CD14-positive monocyte (primary cell): ENCODE results near the gene TREML2. TPM values are rescaled to one million over a fixed set of nuclear protein-coding genes. Genes with fewer than 3 reads are reported as not detected.
"Not testable (repeated sequence)": the region's sequence is repeated elsewhere in the genome, so short reads cannot be mapped to it uniquely, and the experiment has no call there.

Experiments
- DNase-seq, 3 donors: peaks; one replicate each; pipeline ENCODE4 v3.0.0-alpha.2; 2011 to 2022
- H2AFZ ChIP-seq: 2 replicates; pipeline ENCODE4 v1.6.0; 2012; ENCODE audit warnings: mild to moderate bottlenecking, low read depth, low read length, inconsistent platforms; ENCODE audit not compliant: insufficient read depth, poor library complexity, severe bottlenecking
- H3K27ac ChIP-seq, 2 donors: 1 replicate in 1 of 2; 2 replicates in 1 of 2; pipeline ENCODE4 v1.5.1; 2012 to 2013; ENCODE audit warnings: low read length in 2 of 2, control low read depth in 1 of 2, inconsistent platforms in 1 of 2, low read depth in 1 of 2, mild to moderate bottlenecking in 1 of 2
- H3K27me3 ChIP-seq, 2 donors: one replicate each; pipeline versions ENCODE4 v1.6.0 to v1.6.1; 2011 to 2013; ENCODE audit warnings: low read length in 2 of 2; ENCODE audit not compliant: control insufficient read depth in 2 of 2, insufficient read depth in 2 of 2
- H3K36me3 ChIP-seq, 2 donors: replicated peaks in 1 of 2; 1 replicate in 1 of 2; 2 replicates in 1 of 2; pipeline versions ENCODE4 v1.5.1 to v1.6.1; 2012 to 2013; ENCODE audit warnings: low read length in 2 of 2, control low read depth in 1 of 2, inconsistent platforms in 1 of 2, mild to moderate bottlenecking in 1 of 2; ENCODE audit not compliant: insufficient read depth in 2 of 2, control insufficient read depth in 1 of 2
- H3K4me1 ChIP-seq, 2 donors: 1 replicate in 1 of 2; 2 replicates in 1 of 2; pipeline versions ENCODE4 v1.5.1 to v1.6.1; 2012 to 2013; ENCODE audit warnings: low read length in 2 of 2, control low read depth in 1 of 2, inconsistent platforms in 1 of 2, mild to moderate bottlenecking in 1 of 2, moderate library complexity in 1 of 2; ENCODE audit not compliant: insufficient read depth in 2 of 2, control insufficient read depth in 1 of 2
- H3K4me2 ChIP-seq: replicated peaks from 2 replicates; pipeline ENCODE3; 2012; ENCODE audit warnings: low read length, moderate library complexity, mild to moderate bottlenecking; ENCODE audit not compliant: poor library complexity, severe bottlenecking; ENCODE audit errors: extremely low read depth
- H3K4me3 ChIP-seq, 3 experiments: fragments of 200-600 bp in 1 of 3; sonication (generic) in 1 of 3; replicated peaks in 1 of 3; 1 replicate in 2 of 3; 2 replicates in 1 of 3; pipeline ENCODE4 v1.5.1; 2011 to 2013; ENCODE audit warnings: low read length in 3 of 3, mild to moderate bottlenecking in 3 of 3, control low read depth in 2 of 3, low read depth in 2 of 3, inconsistent platforms in 1 of 3, moderate library complexity in 1 of 3
- H3K79me2 ChIP-seq: 2 replicates; pipeline ENCODE4 v1.6.0; 2012; ENCODE audit warnings: mild to moderate bottlenecking, control low read depth, inconsistent platforms, low read length, moderate library complexity; ENCODE audit not compliant: insufficient read depth
- H3K9ac ChIP-seq: 2 replicates; pipeline ENCODE4 v1.6.0; 2017; ENCODE audit warnings: low read length, mild to moderate bottlenecking; ENCODE audit not compliant: insufficient read depth, poor library complexity, severe bottlenecking
- H3K9me3 ChIP-seq, 2 donors: replicated peaks in 1 of 2; 1 replicate in 1 of 2; 2 replicates in 1 of 2; pipeline versions ENCODE4 v1.5.1 to v1.6.1; 2012 to 2013; ENCODE audit warnings: low read length in 2 of 2, control low read depth in 1 of 2; ENCODE audit not compliant: control insufficient read depth in 1 of 2, insufficient read depth in 1 of 2
- H4K20me1 ChIP-seq: 2 replicates; pipeline ENCODE4 v1.6.0; 2012; ENCODE audit warnings: mild to moderate bottlenecking, low read length, control low read depth, moderate library complexity; ENCODE audit not compliant: insufficient read depth
- H3K27ac Mint-ChIP-seq, 7 donors: one replicate each; pipeline ENCODE4 v1.8.0; 2020; ENCODE audit warnings: mild to moderate bottlenecking in 7 of 7, mixed read lengths in 7 of 7, moderate library complexity in 6 of 7, inconsistent platforms in 2 of 7
- H3K27me3 Mint-ChIP-seq, 3 donors: one replicate each; pipeline ENCODE4 v1.8.0; 2021 to 2022; ENCODE audit warnings: low read depth in 3 of 3, mild to moderate bottlenecking in 3 of 3, mixed read lengths in 3 of 3, moderate library complexity in 3 of 3, inconsistent platforms in 1 of 3
- H3K36me3 Mint-ChIP-seq, 2 donors: one replicate each; pipeline ENCODE4 v1.8.0; 2020; ENCODE audit warnings: mixed read lengths in 2 of 2, inconsistent platforms in 1 of 2, mild to moderate bottlenecking in 1 of 2
- H3K4me1 Mint-ChIP-seq: one replicate; pipeline ENCODE4 v1.8.0; 2020; ENCODE audit warnings: mild to moderate bottlenecking, mixed read lengths
- H3K4me3 Mint-ChIP-seq, 2 donors: one replicate each; pipeline ENCODE4 v1.8.0; 2020; ENCODE audit warnings: mild to moderate bottlenecking in 2 of 2, mixed read lengths in 2 of 2, moderate library complexity in 1 of 2
- H3K9me3 Mint-ChIP-seq, 7 donors: one replicate each; pipeline ENCODE4 v1.8.0; 2020 to 2022; ENCODE audit warnings: mixed read lengths in 7 of 7, mild to moderate bottlenecking in 6 of 7, moderate library complexity in 6 of 7, inconsistent platforms in 2 of 7
- CTCF ChIP-seq: fragments of 200-600 bp; IDR thresholded peaks from one replicate; pipeline ENCODE4 v1.8.0; 2022; ENCODE audit warnings: antibody characterized with exemption, mild to moderate bottlenecking
- WGBS: methylation state at CpG from one replicate; pipeline ENCODE4 v1.1.5; 2013; ENCODE audit warnings: missing lambda C conversion rate; ENCODE audit not compliant: insufficient coverage; 5-methylcytosine and 5-hydroxymethylcytosine counted together
- intact Hi-C, 2 donors: fragments of 100-400 bp; cut with micrococcal nuclease; formaldehyde crosslinking; loops; one replicate each; pipeline versions ENCODE4 v1.15.0 to v1.15.1; 2023
- polyA plus RNA-seq, 3 donors: library from polyadenylated mRNA; depleted of rRNA in 1 of 3; unstranded in 2 of 3; stranded (reverse) in 1 of 3; fragments of 300-500 nt in 2 of 3; fragments of >200 nt in 1 of 3; fragmentation: Illumina TruSeq in 2 of 3; gene quantifications; 1 replicate in 2 of 3; 2 replicates in 1 of 3; pipeline ENCODE4 v1.2.3, GENCODE V29; 2012 to 2021

The TREML2 gene
- polyA plus RNA-seq, 3 donors, result 0.89 to 4.2 (median 1.1) TPM

- no peak overlapping the region for H3K27ac ChIP-seq
- H3K36me3 ChIP-seq, result no peaks in the 10 kb centered on the region
- TF ChIP-seq CTCF, result no peak
These were observed 10.2 kb downstream of the TREML2 start for GRCh38 chr6:41190791-41191190.

GRCh38 chr6:41189967-41190366, 11.0 kb downstream of the TREML2 start:
- Histone ChIP-seq H3K4me3 (no peak overlapping the region), H3K9ac (no peak overlapping the region), H3K4me1 (peaks cover 49% of the 10 kb centered on the region in 2 donors), H3K79me2 (no peaks in the 10 kb centered on the region), H3K9me3 (peaks cover 14 to 15% of the 10 kb centered on the region in 2 donors), H4K20me1 (no peaks in the 10 kb centered on the region), H3K27me3 (no peaks in the 10 kb centered on the region), H2AFZ (no peak overlapping the region), H3K36me3 (no peaks in the 10 kb centered on the region), H3K27ac (no peak overlapping the region), H3K4me2 (no peak overlapping the region)
- peaks cover 11 to 17% (median 14%) of the 10 kb centered on the region in 7 donors for H3K9me3 Mint-ChIP-seq
- no peak overlapping the region for H3K27ac Mint-ChIP-seq
- intact Hi-C loops, result loop anchor here (5.0 to 10.0 kb wide), 2 partner anchors 37 to 95 kb away; partner anchors contain the start of genes TREM1 (in 1 of the 2) and TREML4 (in 1 of the 2)
- peaks cover 53% of the 10 kb centered on the region for H3K4me1 Mint-ChIP-seq
- WGBS, result 88% methylated on average over 1 of the region's 2 CpGs
- no peak overlapping the region for H3K4me3 Mint-ChIP-seq
- H3K27me3 Mint-ChIP-seq, result peaks cover 0 to 2% (median 1%) of the 10 kb centered on the region in 3 donors
- DNase-seq, result no peak
- H3K36me3 Mint-ChIP-seq, result peaks cover 13 to 19% of the 10 kb centered on the region in 2 donors
- TF ChIP-seq CTCF, result no peak

More at GRCh38 chr6:41190791-41191190, 10.2 kb downstream of the TREML2 start:
- peaks cover 45% of the 10 kb centered on the region for H3K4me1 Mint-ChIP-seq
- no CpG with 5 or more reads among the region's 3 CpGs for WGBS
- H3K9ac ChIP-seq, result no peak overlapping the region
- no peak overlapping the region for H3K4me3 Mint-ChIP-seq
- no peak for DNase-seq
- peak overlapping the region in 3 of 7 donors; percentile 22 to 79 (median 26) for H3K27ac Mint-ChIP-seq
- intact Hi-C loops, result no loop called here
- no peak overlapping the region for H2AFZ ChIP-seq
- no peak overlapping the region for H3K4me2 ChIP-seq
- no peaks in the 10 kb centered on the region for H4K20me1 ChIP-seq
- H3K27me3 Mint-ChIP-seq, result peaks cover under 1 to 3% (median 1%) of the 10 kb centered on the region in 3 donors
- H3K9me3 ChIP-seq, result peaks cover 14 to 15% of the 10 kb centered on the region in 2 donors
- peaks cover 11 to 17% (median 14%) of the 10 kb centered on the region in 7 donors for H3K9me3 Mint-ChIP-seq
- H3K36me3 Mint-ChIP-seq, result peaks cover 13 to 24% of the 10 kb centered on the region in 2 donors
- H3K79me2 ChIP-seq, result no peaks in the 10 kb centered on the region
- H3K4me3 ChIP-seq, result no peak overlapping the region
- no peaks in the 10 kb centered on the region for H3K27me3 ChIP-seq
- peaks cover 40 to 41% of the 10 kb centered on the region in 2 donors for H3K4me1 ChIP-seq

- not testable (repeated sequence) for H3K27ac Mint-ChIP-seq, H3K4me3 Mint-ChIP-seq, H2AFZ ChIP-seq, H3K9ac ChIP-seq, H3K27ac ChIP-seq, H3K27me3 ChIP-seq, H3K79me2 ChIP-seq, H3K36me3 ChIP-seq, H3K27me3 Mint-ChIP-seq, H3K4me3 ChIP-seq, H4K20me1 ChIP-seq, H3K4me2 ChIP-seq
- peaks cover 61% of the 10 kb centered on the region for H3K4me1 Mint-ChIP-seq
- peaks cover 11 to 17% (median 14%) of the 10 kb centered on the region in 7 donors for H3K9me3 Mint-ChIP-seq
- Histone ChIP-seq H3K9me3 (peaks cover 14 to 15% of the 10 kb centered on the region in 2 donors), H3K4me1 (peaks cover 57% of the 10 kb centered on the region in 2 donors)
- H3K36me3 Mint-ChIP-seq, result peaks cover 7 to 10% of the 10 kb centered on the region in 2 donors
- DNase-seq, result peak in 1 of 3 donors; percentile 21
- intact Hi-C loops, result loop anchor here (5.0 to 10.0 kb wide), 2 partner anchors 38 to 96 kb away; partner anchors contain the start of genes TREM1 (in 1 of the 2) and TREML4 (in 1 of the 2)
These were observed 11.9 kb downstream of the TREML2 start for GRCh38 chr6:41189046-41189445.
